Sciatic nerve (tissue), 1 donor: ENCODE results near the gene ARL6. TPM values are rescaled to one million over a fixed set of nuclear protein-coding genes. Genes with fewer than 3 reads are reported as not detected.

Experiments
- total RNA-seq: library from RNA; stranded (reverse); fragmentation: NEBNext Ultra II Directional; extraction: Animal tissue kit (Norgen Biotek cat#: 25700); gene quantifications from one replicate; pipeline ENCODE4 v1.2.1, GENCODE V29; 2021
- donor health status: DM: no; HTN: no; CAD: no.

Gene ARL6
- total RNA-seq, 1 donor from 2014 or later, result 9.8 TPM

Other genes with a start within 250 kb of the ARL6 start
- gene CRYBG3, start 57.3 kb downstream of the ARL6 start, total RNA-seq, result 59.3 TPM
- gene RIOX2, start 207.7 kb downstream of the ARL6 start, total RNA-seq, result 36.0 TPM